Heart left ventricle (tissue), 13 donors: ENCODE measurements around the gene PXMP4.

ENCODE experiments used
- CTCF ChIP-seq, 12 donors: fragments of 200-600 bp; sonication (generic) in 4 of 12; IDR thresholded peaks; one replicate each; pipeline versions ENCODE4 v1.5.0 to v1.8.0; 2018 to 2022; ENCODE audit warnings: antibody characterized with exemption in 12 of 12, mild to moderate bottlenecking in 5 of 12
- POLR2A ChIP-seq, 2 donors: fragments of 450-650 bp; IDR thresholded peaks; one replicate each; pipeline ENCODE4 v1.6.1; 2017; ENCODE audit warnings: antibody characterized with exemption in 2 of 2, mild to moderate bottlenecking in 2 of 2, moderate library complexity in 2 of 2
- donor health status: ischemic (EF 13 %, LVEDD 7.1; RV severe dilation, severe dysfunction).
- donor health status: DM: no; HTN: yes; CAD: no.
- donor health status: DM: no; HTN: no; CAD: no.
- donor health status: ischemic (EF 25% LVEDD 6.9; RV normal size, moderate dysfunction).
- donor health status: ischemic (EF 25% LVEDD 5.7; RV mildly dilated, moderate dysfunction).
- donor health status: ischemic (EF 35%, LVEDD 5.7; RV mildly dilated, moderate dysfunction).
- donor health status: nonischemic (EF 11% LVEDD 7.7; RV severe dilation, severe dysfunction).
- donor health status: DM: yes; HTN: yes; CAD: no.
- donor health status: PGD.
- donor health status: ischemic (EF 29% LVEDD 5.4; RV normal size, mild dysfunction).
- donor health status: nonischemic (EF 23%, LVEDD 6.1; RV moderate dilation, normal function).

- TF ChIP-seq CTCF (IDR thresholded peaks at IDR 0.05) (no peak), POLR2A (IDR thresholded peaks at IDR 0.05) (no peak)
Observed at GRCh38 chr20:33693741-33694638, 26.1 kb downstream of the PXMP4 start.
